ENCODE results near the gene AK2.
"Not testable (repeated sequence)": the region's sequence is repeated elsewhere in the genome, so short reads cannot be mapped to it uniquely, and the experiment has no call there.

The AK2 gene

GRCh38 chr1:33036526-33037503 lies at the start of gene AK2:
TSS of gene AK2 (minus strand) at chr1:33036883. CDS start at chr1:33036828, 55 bp downstream.
- DNase-seq, result peak; percentile 83

- no peak for DNase-seq
Observed at GRCh38 chr1:33086384-33086850, 49.7 kb upstream of the AK2 start.

GRCh38 chr1:33085332-33085731 lies 48.6 kb upstream of the AK2 start:
- DNase-seq, result no peak

- no peak for DNase-seq
Observed at GRCh38 chr1:33082575-33083108, 46.0 kb upstream of the AK2 start.

- DNase-seq, result no peak
Observed at GRCh38 chr1:33081554-33082305, 45.0 kb upstream of the AK2 start.

- DNase-seq, result peak; percentile 61
Observed at GRCh38 chr1:33080885-33081553, 44.3 kb upstream of the AK2 start, which contains the start of gene AZIN2. TSS of gene AZIN2 (plus strand) at chr1:33081153. CDS start at chr1:33082250, 1,097 bp downstream.

GRCh38 chr1:33080373-33080772 lies 43.7 kb upstream of the AK2 start:
- DNase-seq, result no peak

- no peak for DNase-seq
Observed at GRCh38 chr1:33078030-33078591, 41.4 kb upstream of the AK2 start.

- no peak for DNase-seq
Observed at GRCh38 chr1:33074193-33074945, 37.7 kb upstream of the AK2 start.

- no peak for DNase-seq
Observed at GRCh38 chr1:33072707-33073106, 36.0 kb upstream of the AK2 start.

GRCh38 chr1:33070628-33071027 lies 33.9 kb upstream of the AK2 start:
- DNase-seq, result no peak

- not testable (repeated sequence) for DNase-seq
Observed at GRCh38 chr1:33068108-33068507, 31.4 kb upstream of the AK2 start.

- DNase-seq, result not testable (repeated sequence)
Observed at GRCh38 chr1:33066477-33066876, 29.8 kb upstream of the AK2 start.

GRCh38 chr1:33065301-33065700 lies 28.6 kb upstream of the AK2 start:
- DNase-seq, result no peak

- DNase-seq, result not testable (repeated sequence)
Observed at GRCh38 chr1:33064284-33064683, 27.6 kb upstream of the AK2 start.

GRCh38 chr1:33061834-33062233 lies 25.2 kb upstream of the AK2 start:
- DNase-seq, result no peak

- no peak for DNase-seq
Observed at GRCh38 chr1:33060579-33061083, 23.9 kb upstream of the AK2 start.

GRCh38 chr1:33057095-33057494 lies 20.4 kb upstream of the AK2 start:
- DNase-seq, result no peak

- no peak for DNase-seq
Observed at GRCh38 chr1:33056426-33056825, 19.7 kb upstream of the AK2 start.

- DNase-seq, result no peak
Observed at GRCh38 chr1:33055210-33056008, 18.7 kb upstream of the AK2 start.
